Keratinocyte (primary cell): ENCODE results near the gene NBPF11. TPM values are rescaled to one million over a fixed set of nuclear protein-coding genes. Genes with fewer than 3 reads are reported as not detected.
A peak's percentile ranks its signal among the peaks of the same experiment; 100 is the strongest.
"Not testable (repeated sequence)": the region's sequence is repeated elsewhere in the genome, so short reads cannot be mapped to it uniquely, and the experiment has no call there.

Source experiments
- DNase-seq: peaks from one replicate; pipeline ENCODE4 v3.0.0-alpha.2; 2011; ENCODE audit warnings: low read depth, missing footprints, low spot score
- FAIRE-seq: peaks from 2 replicates; lab custom pipeline; 2011; peaks lifted over from hg19 to GRCh38; lab: Jason Lieb, UNC
- H2AFZ ChIP-seq: 2 replicates; pipeline ENCODE4 v1.6.0; 2012; ENCODE audit warnings: low read length, control low read depth, inconsistent platforms; ENCODE audit not compliant: control insufficient read depth
- H3K27ac ChIP-seq: 2 replicates; pipeline ENCODE4 v1.5.1; 2011; ENCODE audit warnings: low read length; ENCODE audit not compliant: control insufficient read depth, insufficient read depth
- H3K27me3 ChIP-seq: 3 replicates; pipeline ENCODE4 v1.6.0; 2011; ENCODE audit warnings: low read length; ENCODE audit not compliant: control insufficient read depth, insufficient read depth; ENCODE audit errors: extremely low read depth
- H3K36me3 ChIP-seq, 2 experiments: 2 replicates in 1 of 2; 3 replicates in 1 of 2; pipeline ENCODE4 v1.5.1; 2011; ENCODE audit warnings: low read length in 2 of 2, mild to moderate bottlenecking in 1 of 2; ENCODE audit not compliant: control insufficient read depth in 2 of 2, insufficient read depth in 2 of 2; ENCODE audit errors: extremely low read depth in 1 of 2
- H3K4me1 ChIP-seq: 3 replicates; pipeline ENCODE4 v1.5.1; 2011; ENCODE audit warnings: low read length; ENCODE audit not compliant: control insufficient read depth, insufficient read depth; ENCODE audit errors: extremely low read depth
- H3K4me2 ChIP-seq: 3 replicates; pipeline ENCODE4 v1.6.0; 2011; ENCODE audit warnings: low read depth, low read length; ENCODE audit not compliant: control insufficient read depth, insufficient read depth; ENCODE audit errors: extremely low read depth
- H3K4me3 ChIP-seq, 3 experiments: fragments of 200-600 bp in 1 of 3; sonication (generic) in 1 of 3; 2 replicates in 2 of 3; 3 replicates in 1 of 3; pipeline ENCODE4 v1.5.1; 2011 to 2016; ENCODE audit warnings: low read length in 3 of 3, mild to moderate bottlenecking in 3 of 3, control low read depth in 2 of 3, inconsistent platforms in 1 of 3, low read depth in 1 of 3, mixed read lengths in 1 of 3, mixed run types in 1 of 3, moderate library complexity in 1 of 3; ENCODE audit not compliant: control insufficient read depth in 2 of 3, insufficient read depth in 2 of 3; ENCODE audit errors: extremely low read depth in 1 of 3
- H3K79me2 ChIP-seq: 2 replicates; pipeline ENCODE4 v1.6.0; 2012; ENCODE audit warnings: low read length; ENCODE audit not compliant: control insufficient read depth, insufficient read depth
- H3K9ac ChIP-seq: 3 replicates; pipeline ENCODE4 v1.6.0; 2011; ENCODE audit warnings: low read length; ENCODE audit not compliant: control insufficient read depth, insufficient read depth; ENCODE audit errors: extremely low read depth
- H3K9me1 ChIP-seq: 3 replicates; pipeline ENCODE4 v1.6.0; 2011; ENCODE audit warnings: low read length; ENCODE audit not compliant: control insufficient read depth, insufficient read depth; ENCODE audit errors: extremely low read depth
- H3K9me3 ChIP-seq: 2 replicates; pipeline ENCODE4 v1.5.1; 2012; ENCODE audit warnings: low read depth, low read length; ENCODE audit not compliant: control insufficient read depth
- H4K20me1 ChIP-seq: 3 replicates; pipeline ENCODE4 v1.6.0; 2011; ENCODE audit warnings: low read length; ENCODE audit not compliant: control insufficient read depth, insufficient read depth; ENCODE audit errors: extremely low read depth
- dilution Hi-C: fragments of 300-500 bp; cut with MboI; formaldehyde crosslinking; loops from one replicate; pipeline ENCODE4 v1.7.0; 2020; ENCODE audit warnings: low sequenced_read_pairs; ENCODE audit not compliant: extremely low pct_ligation_motif_present
- polyA plus RNA-seq, 5 experiments: library from polyadenylated mRNA; depleted of rRNA in 3 of 5; stranded (reverse) in 3 of 5; stranded (forward) in 1 of 5; unstranded in 1 of 5; fragments of >200 nt; gene quantifications; 1 replicate in 1 of 5; 2 replicates in 3 of 5; 3 replicates in 1 of 5; pipeline versions ENCODE4 v1.2.1 to v1.2.3, GENCODE V29; 2011 to 2012; ENCODE audit warnings: missing spikeins in 2 of 5, low read depth in 1 of 5, low replicate concordance in 1 of 5

Gene NBPF11
- polyA plus RNA-seq, 1 donor (not counting 4 experiments of a cell fraction or from before 2014, with no cell fraction given), result 8.4 TPM

GRCh38 chr1:148155494-148156275 lies 3.6 kb upstream of the NBPF11 start:
- H3K9ac ChIP-seq, H3K4me2 ChIP-seq, H3K4me1 ChIP-seq, H3K9me3 ChIP-seq, dilution Hi-C loops, DNase-seq, H4K20me1 ChIP-seq, H3K9me1 ChIP-seq, H3K79me2 ChIP-seq, H3K4me3 ChIP-seq, H3K36me3 ChIP-seq, FAIRE-seq, H2AFZ ChIP-seq, H3K27ac ChIP-seq: not testable (repeated sequence)
- H3K27me3 ChIP-seq, result peaks cover 10% of the 10 kb centered on the region

GRCh38 chr1:148152795-148153194 lies 714 bp upstream of the NBPF11 start:
- H4K20me1 ChIP-seq, H3K4me3 ChIP-seq, H3K9me3 ChIP-seq, H3K4me2 ChIP-seq, H3K79me2 ChIP-seq, FAIRE-seq, H2AFZ ChIP-seq, H3K9me1 ChIP-seq, H3K4me1 ChIP-seq, H3K27me3 ChIP-seq, H3K9ac ChIP-seq, DNase-seq, H3K27ac ChIP-seq, dilution Hi-C loops, H3K36me3 ChIP-seq: not testable (repeated sequence)

- FAIRE-seq, H4K20me1 ChIP-seq, H3K79me2 ChIP-seq, H3K36me3 ChIP-seq, H3K4me1 ChIP-seq, H3K9me1 ChIP-seq, DNase-seq, dilution Hi-C loops, H3K9me3 ChIP-seq, H3K27me3 ChIP-seq: not testable (repeated sequence)
- Histone ChIP-seq H3K9ac (peak overlapping the region; percentile 77), H3K4me2 (peak overlapping the region; percentile 60), H2AFZ (peak overlapping the region; percentile 5), H3K27ac (peak overlapping the region; percentile 14), H3K4me3 (peak overlapping the region; percentile 57 to 71 (median 60))
Measured at GRCh38 chr1:148151371-148151819, 686 bp downstream of the NBPF11 start.

GRCh38 chr1:148150945-148151344 lies 1.1 kb downstream of the NBPF11 start:
- dilution Hi-C loops, H3K4me1 ChIP-seq, H3K79me2 ChIP-seq, H3K9me3 ChIP-seq, H3K36me3 ChIP-seq, H4K20me1 ChIP-seq, H3K9me1 ChIP-seq, DNase-seq, H2AFZ ChIP-seq, FAIRE-seq, H3K27ac ChIP-seq, H3K27me3 ChIP-seq: not testable (repeated sequence)
- Histone ChIP-seq H3K9ac (peak overlapping the region; percentile 77), H3K4me2 (peak overlapping the region; percentile 60), H3K4me3 (peak overlapping the region in 2 of 3 experiments; percentile 60 to 71)

- H3K9ac ChIP-seq, H3K4me3 ChIP-seq, H3K4me1 ChIP-seq, FAIRE-seq, H2AFZ ChIP-seq, H3K79me2 ChIP-seq, dilution Hi-C loops, DNase-seq, H3K9me1 ChIP-seq, H3K4me2 ChIP-seq, H3K27ac ChIP-seq, H3K27me3 ChIP-seq, H3K36me3 ChIP-seq, H4K20me1 ChIP-seq, H3K9me3 ChIP-seq: not testable (repeated sequence)
Measured at GRCh38 chr1:148150014-148150413, 2.1 kb downstream of the NBPF11 start.
